H9 (cell line): ENCODE results near the gene LEPROT. TPM values are rescaled to one million over a fixed set of nuclear protein-coding genes. Genes with fewer than 3 reads are reported as not detected.

Experiments
- DNase-seq: peaks from one replicate; pipeline ENCODE4 v3.0.0-alpha.2; 2017
- H2AFZ ChIP-seq: one replicate; pipeline ENCODE4 v1.6.1; 2013; ENCODE audit warnings: mild to moderate bottlenecking, low read length, control low read depth, moderate library complexity
- H2AK5ac ChIP-seq: 2 replicates; pipeline ENCODE4 v1.6.1; 2013; ENCODE audit warnings: low read length, control low read depth, mixed read lengths; ENCODE audit not compliant: insufficient read length
- H2BK120ac ChIP-seq: one replicate; pipeline ENCODE4 v1.6.1; 2013; ENCODE audit warnings: low read depth, mild to moderate bottlenecking, low read length, control low read depth, inconsistent platforms; ENCODE audit not compliant: poor library complexity, severe bottlenecking
- H2BK12ac ChIP-seq: 2 replicates; pipeline ENCODE4 v1.6.1; 2013; ENCODE audit warnings: low read length, control low read depth, mixed read lengths, low read depth; ENCODE audit not compliant: insufficient read length
- H2BK15ac ChIP-seq: 2 replicates; pipeline ENCODE4 v1.6.1; 2013; ENCODE audit warnings: low read depth, low read length, control low read depth
- H2BK20ac ChIP-seq: one replicate; pipeline ENCODE4 v1.6.1; 2013; ENCODE audit warnings: low read depth, mild to moderate bottlenecking, low read length, control low read depth, inconsistent platforms; ENCODE audit not compliant: poor library complexity, severe bottlenecking
- H2BK5ac ChIP-seq: 2 replicates; pipeline ENCODE4 v1.6.1; 2013; ENCODE audit warnings: low read length, control low read depth, mixed read lengths; ENCODE audit not compliant: insufficient read length
- H3K14ac ChIP-seq: 2 replicates; pipeline ENCODE4 v1.6.1; 2013; ENCODE audit warnings: low read length, control low read depth; ENCODE audit not compliant: insufficient read depth
- H3K18ac ChIP-seq: 2 replicates; pipeline ENCODE4 v1.6.1; 2013; ENCODE audit warnings: low read depth, mild to moderate bottlenecking, mixed read lengths, low read length, control low read depth; ENCODE audit not compliant: insufficient read length
- H3K23ac ChIP-seq: 2 replicates; pipeline ENCODE4 v1.6.1; 2013; ENCODE audit warnings: low read length, control low read depth, mixed read lengths, low read depth; ENCODE audit not compliant: insufficient read length
- H3K23me2 ChIP-seq: 2 replicates; pipeline ENCODE4 v1.6.1; 2013; ENCODE audit warnings: low read depth, mild to moderate bottlenecking, mixed read lengths, low read length, control low read depth; ENCODE audit not compliant: insufficient read length, poor library complexity, severe bottlenecking
- H3K27ac ChIP-seq: 2 replicates; pipeline ENCODE4 v1.5.1; 2013; ENCODE audit warnings: low read length, control low read depth, mixed read lengths, low read depth; ENCODE audit not compliant: insufficient read length
- H3K27me3 ChIP-seq: 2 replicates; pipeline ENCODE4 v1.6.1; 2013; ENCODE audit warnings: low read length, control low read depth, inconsistent platforms; ENCODE audit not compliant: insufficient read depth
- H3K4ac ChIP-seq: 2 replicates; pipeline ENCODE4 v1.6.1; 2013; ENCODE audit warnings: low read depth, mild to moderate bottlenecking, control low read depth, inconsistent platforms, low read length, moderate library complexity
- H3K4me1 ChIP-seq: 2 replicates; pipeline ENCODE4 v1.6.1; 2013; ENCODE audit warnings: low read length, control low read depth, inconsistent platforms; ENCODE audit not compliant: insufficient read depth
- H3K4me2 ChIP-seq: 2 replicates; pipeline ENCODE4 v1.6.1; 2013; ENCODE audit warnings: low read length, control low read depth, mixed read lengths; ENCODE audit not compliant: insufficient read length, insufficient read depth
- H3K56ac ChIP-seq: 2 replicates; pipeline ENCODE4 v1.6.1; 2013; ENCODE audit warnings: low read depth, mild to moderate bottlenecking, mixed read lengths, low read length, control low read depth; ENCODE audit not compliant: insufficient read length
- H3K79me1 ChIP-seq: 2 replicates; pipeline ENCODE4 v1.6.1; 2013; ENCODE audit warnings: low read depth, mild to moderate bottlenecking, moderate library complexity, low read length, control low read depth, inconsistent platforms; ENCODE audit not compliant: insufficient read depth, poor library complexity, severe bottlenecking
- H3K79me2 ChIP-seq: 2 replicates; pipeline ENCODE4 v1.6.1; 2013; ENCODE audit warnings: low read length, control low read depth, inconsistent platforms; ENCODE audit not compliant: insufficient read depth
- H3K9ac ChIP-seq: 2 replicates; pipeline ENCODE4 v1.6.1; 2013; ENCODE audit warnings: low read length, control low read depth, mixed read lengths; ENCODE audit not compliant: insufficient read length; ENCODE audit errors: extremely low read depth
- H3K9me3 ChIP-seq: one replicate; pipeline ENCODE4 v1.6.1; 2013; ENCODE audit warnings: low read depth, low read length, inconsistent platforms; ENCODE audit not compliant: control insufficient read depth
- H3T11ph ChIP-seq: one replicate; pipeline ENCODE4 v1.6.1; 2013; ENCODE audit warnings: mild to moderate bottlenecking, low read length, control low read depth, inconsistent platforms
- H4K20me1 ChIP-seq: one replicate; pipeline ENCODE4 v1.6.1; 2013; ENCODE audit not compliant: control insufficient read depth, insufficient read length, insufficient read depth
- H4K5ac ChIP-seq: 2 replicates; pipeline ENCODE4 v1.6.1; 2013; ENCODE audit warnings: low read depth, mild to moderate bottlenecking, mixed read lengths, low read length, control low read depth; ENCODE audit not compliant: insufficient read length
- H4K8ac ChIP-seq: replicated peaks from 2 replicates; pipeline ENCODE4 v1.6.1; 2013; ENCODE audit warnings: low read length, control low read depth, mixed read lengths, low read depth; ENCODE audit not compliant: insufficient read length
- H4K91ac ChIP-seq: 2 replicates; pipeline ENCODE4 v1.6.1; 2013; ENCODE audit warnings: low read depth, mild to moderate bottlenecking, moderate library complexity, mixed read lengths, low read length, control low read depth; ENCODE audit not compliant: insufficient read length
- H3K27ac Mint-ChIP-seq, 3 experiments: 2 replicates in 2 of 3; 3 replicates in 1 of 3; pipeline ENCODE4 v1.8.0; 2020 to 2021; ENCODE audit warnings: mixed read lengths in 3 of 3, mild to moderate bottlenecking in 1 of 3, moderate library complexity in 1 of 3
- H3K27me3 Mint-ChIP-seq: 2 replicates; pipeline ENCODE4 v1.8.0; 2021; ENCODE audit warnings: low read depth, mild to moderate bottlenecking, moderate library complexity, mixed read lengths
- H3K36me3 Mint-ChIP-seq, 3 experiments: 2 replicates in 2 of 3; 3 replicates in 1 of 3; pipeline ENCODE4 v1.8.0; 2020 to 2021; ENCODE audit warnings: low read depth in 3 of 3, mixed read lengths in 3 of 3; ENCODE audit not compliant: insufficient read depth in 1 of 3
- H3K4me1 Mint-ChIP-seq, 2 experiments: 2 replicates each; pipeline ENCODE4 v1.8.0; 2020; ENCODE audit warnings: mixed read lengths in 2 of 2
- H3K4me3 Mint-ChIP-seq, 2 experiments: 2 replicates in 1 of 2; 3 replicates in 1 of 2; pipeline ENCODE4 v1.8.0; 2020 to 2021; ENCODE audit warnings: mild to moderate bottlenecking in 2 of 2, mixed read lengths in 2 of 2, moderate library complexity in 1 of 2
- H3K9me3 Mint-ChIP-seq, 2 experiments: 2 replicates in 1 of 2; 3 replicates in 1 of 2; pipeline ENCODE4 v1.8.0; 2020; ENCODE audit warnings: mild to moderate bottlenecking in 2 of 2, mixed read lengths in 2 of 2, moderate library complexity in 1 of 2
- total RNA-seq: library from RNA; stranded (reverse); gene quantifications from 2 replicates; pipeline ENCODE4 v1.2.1, GENCODE V29; 2021
- TF ChIP-seq, protein P1 (sequence below): fragments of 200-600 bp; sonication (generic); conservative IDR thresholded peaks from 3 replicates; pipeline ENCODE4 v1.8.0; 2021; ENCODE audit warnings: antibody characterized with exemption, mild to moderate bottlenecking

The LEPROT gene
- total RNA-seq, 1 experiment from 2014 or later = 32.6 TPM

GRCh38 chr1:65404941-65405340, 15.5 kb upstream of the LEPROT start:
- no peak overlapping the region for H3K9ac ChIP-seq
- peaks cover 3% of the 10 kb centered on the region; the same call in 1 of the 2 replicates for H3K4me1 ChIP-seq
- H3K79me2 ChIP-seq = no peaks in the 10 kb centered on the region
- no peak overlapping the region for H2BK120ac ChIP-seq
- H3K56ac ChIP-seq = no peak overlapping the region
- no peak overlapping the region for H3T11ph ChIP-seq
- H3K4me1 Mint-ChIP-seq = peaks cover 7 to 11% of the 10 kb centered on the region in 2 experiments
- no peak overlapping the region for H2BK20ac ChIP-seq
- H4K20me1 ChIP-seq = no peaks in the 10 kb centered on the region
- H2BK15ac ChIP-seq = no peak overlapping the region
- H3K4me3 Mint-ChIP-seq = no peak overlapping the region
- no peak overlapping the region for H2BK12ac ChIP-seq
- no peaks in the 10 kb centered on the region for H3K9me3 Mint-ChIP-seq
- H3K18ac ChIP-seq = no peak overlapping the region
- H3K23ac ChIP-seq = no peak overlapping the region
- no peak for DNase-seq
- no peaks in the 10 kb centered on the region for H3K27me3 ChIP-seq
- no peak overlapping the region for H2AFZ ChIP-seq
- H2BK5ac ChIP-seq = no peak overlapping the region
- no peak overlapping the region for H3K27ac ChIP-seq
- no peaks in the 10 kb centered on the region for H3K27me3 Mint-ChIP-seq
- H3K4me2 ChIP-seq = no peak overlapping the region
- no peak overlapping the region for H3K14ac ChIP-seq
- H4K8ac ChIP-seq = no peak overlapping the region
- no peak overlapping the region for H4K5ac ChIP-seq
- H3K4ac ChIP-seq = no peak overlapping the region
- no peaks in the 10 kb centered on the region for H3K9me3 ChIP-seq
- H3K27ac Mint-ChIP-seq = no peak overlapping the region
- H3K36me3 Mint-ChIP-seq = no peaks in the 10 kb centered on the region
- H2AK5ac ChIP-seq = no peak overlapping the region
- H3K79me1 ChIP-seq = no peaks in the 10 kb centered on the region
- no peak overlapping the region for H4K91ac ChIP-seq
- H3K23me2 ChIP-seq = no peaks in the 10 kb centered on the region
- TF ChIP-seq, protein P1, sequence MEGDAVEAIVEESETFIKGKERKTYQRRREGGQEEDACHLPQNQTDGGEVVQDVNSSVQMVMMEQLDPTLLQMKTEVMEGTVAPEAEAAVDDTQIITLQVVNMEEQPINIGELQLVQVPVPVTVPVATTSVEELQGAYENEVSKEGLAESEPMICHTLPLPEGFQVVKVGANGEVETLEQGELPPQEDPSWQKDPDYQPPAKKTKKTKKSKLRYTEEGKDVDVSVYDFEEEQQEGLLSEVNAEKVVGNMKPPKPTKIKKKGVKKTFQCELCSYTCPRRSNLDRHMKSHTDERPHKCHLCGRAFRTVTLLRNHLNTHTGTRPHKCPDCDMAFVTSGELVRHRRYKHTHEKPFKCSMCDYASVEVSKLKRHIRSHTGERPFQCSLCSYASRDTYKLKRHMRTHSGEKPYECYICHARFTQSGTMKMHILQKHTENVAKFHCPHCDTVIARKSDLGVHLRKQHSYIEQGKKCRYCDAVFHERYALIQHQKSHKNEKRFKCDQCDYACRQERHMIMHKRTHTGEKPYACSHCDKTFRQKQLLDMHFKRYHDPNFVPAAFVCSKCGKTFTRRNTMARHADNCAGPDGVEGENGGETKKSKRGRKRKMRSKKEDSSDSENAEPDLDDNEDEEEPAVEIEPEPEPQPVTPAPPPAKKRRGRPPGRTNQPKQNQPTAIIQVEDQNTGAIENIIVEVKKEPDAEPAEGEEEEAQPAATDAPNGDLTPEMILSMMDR = no peak
